HEK293 (cell line): Measurements from ENCODE around the gene SP6.

Experiments
- ATF2 ChIP-seq: fragments of 450-650 bp; formaldehyde crosslinking; IDR thresholded peaks from 2 replicates; pipeline ENCODE4 v1.5.1; 2016; ENCODE audit warnings: missing biosample characterization, missing genetic modification characterization, low read depth
- BCL11B ChIP-seq: fragments of 450-650 bp; formaldehyde crosslinking; IDR thresholded peaks from 2 replicates; pipeline ENCODE4 v1.5.1; 2016; ENCODE audit warnings: low read depth, missing biosample characterization, missing genetic modification characterization
- EGR2 ChIP-seq: fragments of 450-650 bp; formaldehyde crosslinking; IDR thresholded peaks from 2 replicates; pipeline ENCODE4 v1.5.1; 2016; ENCODE audit warnings: low read depth, missing biosample characterization, missing genetic modification characterization
- HIC1 ChIP-seq: fragments of 450-650 bp; formaldehyde crosslinking; IDR thresholded peaks from 2 replicates; pipeline ENCODE4 v1.5.1; 2016; ENCODE audit warnings: missing biosample characterization, missing genetic modification characterization
- HOXA7 ChIP-seq: sonication (generic); formaldehyde crosslinking; IDR thresholded peaks from 2 replicates; pipeline ENCODE4 v1.8.1; 2022; ENCODE audit warnings: missing genetic modification reagents, borderline replicate concordance
- INSM2 ChIP-seq: fragments of 450-650 bp; formaldehyde crosslinking; IDR thresholded peaks from 2 replicates; pipeline ENCODE4 v1.5.1; 2016; ENCODE audit warnings: missing biosample characterization, missing genetic modification characterization
- KLF9 ChIP-seq: fragments of 450-650 bp; formaldehyde crosslinking; IDR thresholded peaks from 2 replicates; pipeline ENCODE4 v1.5.1; 2016; ENCODE audit warnings: missing biosample characterization, missing genetic modification characterization, low read depth
- REST ChIP-seq: fragments of 450-650 bp; formaldehyde crosslinking; IDR thresholded peaks from 2 replicates; pipeline ENCODE4 v1.5.1; 2016; ENCODE audit warnings: missing biosample characterization, missing genetic modification characterization
- SETDB1 ChIP-seq: IDR thresholded peaks from one replicate; pipeline ENCODE4 v1.6.1; 2017; ENCODE audit warnings: mild to moderate bottlenecking, low read length, moderate library complexity, mixed read lengths; ENCODE audit not compliant: insufficient read length
- YY2 ChIP-seq: fragments of 450-650 bp; formaldehyde crosslinking; IDR thresholded peaks from 2 replicates; pipeline ENCODE4 v1.5.1; 2016; ENCODE audit warnings: missing biosample characterization, missing genetic modification characterization
- ZBTB44 ChIP-seq: fragments of 450-650 bp; IDR thresholded peaks from 2 replicates; pipeline ENCODE4 v1.5.1; 2018; ENCODE audit warnings: missing biosample characterization, mild to moderate bottlenecking, missing genetic modification characterization
- ZFHX2 ChIP-seq: fragments of 450-650 bp; formaldehyde crosslinking; conservative IDR thresholded peaks from 2 replicates; pipeline ENCODE4 v1.5.1; 2016; ENCODE audit warnings: missing biosample characterization, missing genetic modification characterization
- ZFP69B ChIP-seq: fragments of 450-650 bp; formaldehyde crosslinking; IDR thresholded peaks from 2 replicates; pipeline ENCODE4 v1.5.1; 2016; ENCODE audit warnings: missing biosample characterization, missing genetic modification characterization
- ZNF121 ChIP-seq: fragments of 450-650 bp; formaldehyde crosslinking; IDR thresholded peaks from 2 replicates; pipeline ENCODE4 v1.5.1; 2016; ENCODE audit warnings: missing biosample characterization, missing genetic modification characterization
- ZNF140 ChIP-seq: fragments of 450-650 bp; formaldehyde crosslinking; IDR thresholded peaks from 2 replicates; pipeline ENCODE4 v1.5.1; 2016; ENCODE audit warnings: missing biosample characterization, missing genetic modification characterization
- ZNF155 ChIP-seq: fragments of 450-650 bp; formaldehyde crosslinking; IDR thresholded peaks from 2 replicates; pipeline ENCODE4 v1.5.1; 2016; ENCODE audit warnings: missing biosample characterization, missing genetic modification characterization
- ZNF2 ChIP-seq: fragments of 450-650 bp; formaldehyde crosslinking; IDR thresholded peaks from 2 replicates; pipeline ENCODE4 v1.5.1; 2016; ENCODE audit warnings: missing biosample characterization, missing genetic modification characterization
- ZNF202 ChIP-seq: fragments of 450-650 bp; formaldehyde crosslinking; IDR thresholded peaks from 2 replicates; pipeline ENCODE4 v1.5.1; 2016; ENCODE audit warnings: missing biosample characterization, missing genetic modification characterization, borderline replicate concordance
- ZNF274 ChIP-seq, 2 experiments: fragments of 200-500 bp in 1 of 2; fragments of 450-650 bp in 1 of 2; sonication (Bioruptor generic) in 1 of 2; formaldehyde crosslinking in 1 of 2; IDR thresholded peaks; 2 replicates each; pipeline versions ENCODE4 v1.5.1 to v1.6.1; 2014 to 2016; ENCODE audit warnings: borderline replicate concordance in 1 of 2, inconsistent platforms in 1 of 2, low read length in 1 of 2, missing biosample characterization in 1 of 2, missing genetic modification characterization in 1 of 2
- ZNF354C ChIP-seq: fragments of 450-650 bp; formaldehyde crosslinking; IDR thresholded peaks from 2 replicates; pipeline ENCODE4 v1.5.1; 2016; ENCODE audit warnings: missing biosample characterization, missing genetic modification characterization, low read depth, borderline replicate concordance
- ZNF394 ChIP-seq: fragments of 450-650 bp; formaldehyde crosslinking; IDR thresholded peaks from 2 replicates; pipeline ENCODE4 v1.5.1; 2016; ENCODE audit warnings: missing biosample characterization, missing genetic modification characterization, mild to moderate bottlenecking, moderate library complexity, borderline replicate concordance
- ZNF548 ChIP-seq: fragments of 450-650 bp; formaldehyde crosslinking; IDR thresholded peaks from 2 replicates; pipeline ENCODE4 v1.5.1; 2016; ENCODE audit warnings: missing biosample characterization, missing genetic modification characterization
- ZNF558 ChIP-seq: fragments of 450-650 bp; formaldehyde crosslinking; IDR thresholded peaks from 2 replicates; pipeline ENCODE4 v1.5.1; 2016; ENCODE audit warnings: missing biosample characterization, missing genetic modification characterization
- ZNF660 ChIP-seq: fragments of 450-650 bp; IDR thresholded peaks from 2 replicates; pipeline ENCODE4 v1.5.1; 2018; ENCODE audit warnings: missing biosample characterization, mild to moderate bottlenecking, missing genetic modification characterization
- ZNF692 ChIP-seq: fragments of 450-650 bp; formaldehyde crosslinking; IDR thresholded peaks from 2 replicates; pipeline ENCODE4 v1.5.1; 2016; ENCODE audit warnings: missing biosample characterization, missing genetic modification characterization
- ZNF707 ChIP-seq: fragments of 450-650 bp; formaldehyde crosslinking; IDR thresholded peaks from 2 replicates; pipeline ENCODE4 v1.5.1; 2016; ENCODE audit warnings: missing biosample characterization, missing genetic modification characterization
- ZNF777 ChIP-seq: fragments of 450-650 bp; formaldehyde crosslinking; IDR thresholded peaks from 2 replicates; pipeline ENCODE4 v1.5.1; 2017; ENCODE audit warnings: missing biosample characterization, missing genetic modification characterization, borderline replicate concordance

Gene SP6

GRCh38 chr17:47889734-47890529 is 39.0 kb upstream of the SP6 start (continued):
- TF ChIP-seq KLF9 (tag by site-specific recombination) = no peak
- no peak for TF ChIP-seq YY2 (tag by site-specific recombination)
- no peak for TF ChIP-seq ZNF354C (tag by site-specific recombination)
- TF ChIP-seq ZBTB44 (tag by site-specific recombination) = no peak
- no peak for TF ChIP-seq SETDB1
- TF ChIP-seq INSM2 (tag by site-specific recombination) = no peak
- TF ChIP-seq EGR2 (tag by site-specific recombination) = no peak
- no peak for TF ChIP-seq ATF2 (tag by site-specific recombination)
- TF ChIP-seq ZNF777 (tag by site-specific recombination) = no peak
- no peak for TF ChIP-seq ZNF707 (tag by site-specific recombination)
- no peak for TF ChIP-seq ZNF394 (tag by site-specific recombination)
- TF ChIP-seq ZNF274 (IDR thresholded peaks at IDR 0.05; ENCODE audit: low read length) = no peak
- TF ChIP-seq ZNF274 (tag by site-specific recombination; IDR thresholded peaks at IDR 0.05; ENCODE audit: borderline replicate concordance) = no peak
- no peak for TF ChIP-seq HIC1
- TF ChIP-seq ZNF121 (tag by site-specific recombination) = no peak
- TF ChIP-seq BCL11B (tag by site-specific recombination) = no peak
- no peak for TF ChIP-seq ZNF692 (tag by site-specific recombination)
- no peak for TF ChIP-seq ZNF202 (tag by site-specific recombination)
- TF ChIP-seq REST (tag by site-specific recombination) = 0 out of 2 replicates have a peak, but pooled peaks have one; percentile 18
- TF ChIP-seq ZNF558 = no peak
- TF ChIP-seq ZNF548 (tag by site-specific recombination) = no peak
- peak; percentile 32; the same call in 1 of the 2 replicates for TF ChIP-seq ZNF2 (tag by site-specific recombination)
- peak; percentile 90; the same call in 1 of the 2 replicates for TF ChIP-seq ZNF660 (tag by site-specific recombination)
- TF ChIP-seq ZFP69B (tag by site-specific recombination) = no peak
- TF ChIP-seq ZNF140 (tag by site-specific recombination) = no peak
- no peak for TF ChIP-seq ZFHX2 (tag by site-specific recombination)
- TF ChIP-seq HOXA7 = no peak
- no peak for TF ChIP-seq ZNF155 (tag by site-specific recombination)
